Measurements from ENCODE around the gene RPN1. TPM values are rescaled to one million over a fixed set of nuclear protein-coding genes. Genes with fewer than 3 reads are reported as not detected.
A peak's percentile ranks its signal among the peaks of the same experiment; 100 is the strongest.

Gene RPN1
- total and polyA plus RNA-seq, 2 of the 13 experiments (the other 11 are each of a cell fraction or from before 2014, with no cell fraction given), result 290 to 342 TPM

DNA sequence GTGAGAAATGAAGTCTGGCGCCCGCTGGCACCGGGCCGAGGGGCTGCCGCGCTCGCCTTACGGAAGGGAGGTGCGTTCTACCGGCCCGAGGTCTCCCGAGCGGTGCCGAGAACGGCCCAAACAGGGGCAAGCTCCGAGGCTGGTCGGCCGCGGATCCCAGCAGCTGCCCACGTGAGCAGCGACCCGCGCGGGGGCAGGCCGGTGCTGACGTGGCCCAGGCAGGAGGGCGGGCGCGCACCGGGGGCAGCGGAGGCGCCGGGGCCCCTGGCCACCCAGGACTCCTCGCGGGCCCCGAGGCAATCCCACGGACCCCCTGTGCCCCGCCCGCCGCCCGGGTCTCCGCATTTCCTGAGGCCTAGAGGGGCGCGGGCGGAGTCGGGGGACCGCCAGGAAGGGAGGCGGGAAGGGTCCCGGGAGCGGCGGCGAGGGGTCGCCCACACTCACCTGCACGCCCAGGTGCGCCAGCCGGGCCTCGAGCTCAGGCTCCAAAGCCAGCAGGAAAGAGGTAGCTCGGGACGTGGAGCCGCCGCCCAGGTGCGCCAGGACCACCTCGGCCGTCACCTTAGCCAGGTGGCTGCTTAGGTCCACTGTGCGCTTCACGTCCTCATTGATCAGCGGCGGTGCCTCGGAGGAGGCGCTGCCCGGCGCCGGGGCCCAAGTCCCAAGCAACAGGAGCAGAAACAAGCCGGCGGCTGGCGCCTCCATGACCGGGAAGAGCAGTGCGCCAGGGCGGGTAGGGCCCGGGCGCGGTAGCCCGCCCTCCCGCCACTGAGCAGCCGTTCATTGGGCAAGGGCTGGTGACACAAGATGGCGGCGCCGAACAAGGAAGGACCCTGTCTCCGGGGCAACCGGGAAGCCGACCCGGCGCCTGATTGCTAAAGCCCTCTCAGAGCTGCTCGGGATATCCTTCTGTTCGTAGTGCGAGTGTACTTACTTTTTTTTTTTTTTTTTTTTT, at the start of gene RPN1 (continued):
- TF ChIP-seq, protein P1, sequence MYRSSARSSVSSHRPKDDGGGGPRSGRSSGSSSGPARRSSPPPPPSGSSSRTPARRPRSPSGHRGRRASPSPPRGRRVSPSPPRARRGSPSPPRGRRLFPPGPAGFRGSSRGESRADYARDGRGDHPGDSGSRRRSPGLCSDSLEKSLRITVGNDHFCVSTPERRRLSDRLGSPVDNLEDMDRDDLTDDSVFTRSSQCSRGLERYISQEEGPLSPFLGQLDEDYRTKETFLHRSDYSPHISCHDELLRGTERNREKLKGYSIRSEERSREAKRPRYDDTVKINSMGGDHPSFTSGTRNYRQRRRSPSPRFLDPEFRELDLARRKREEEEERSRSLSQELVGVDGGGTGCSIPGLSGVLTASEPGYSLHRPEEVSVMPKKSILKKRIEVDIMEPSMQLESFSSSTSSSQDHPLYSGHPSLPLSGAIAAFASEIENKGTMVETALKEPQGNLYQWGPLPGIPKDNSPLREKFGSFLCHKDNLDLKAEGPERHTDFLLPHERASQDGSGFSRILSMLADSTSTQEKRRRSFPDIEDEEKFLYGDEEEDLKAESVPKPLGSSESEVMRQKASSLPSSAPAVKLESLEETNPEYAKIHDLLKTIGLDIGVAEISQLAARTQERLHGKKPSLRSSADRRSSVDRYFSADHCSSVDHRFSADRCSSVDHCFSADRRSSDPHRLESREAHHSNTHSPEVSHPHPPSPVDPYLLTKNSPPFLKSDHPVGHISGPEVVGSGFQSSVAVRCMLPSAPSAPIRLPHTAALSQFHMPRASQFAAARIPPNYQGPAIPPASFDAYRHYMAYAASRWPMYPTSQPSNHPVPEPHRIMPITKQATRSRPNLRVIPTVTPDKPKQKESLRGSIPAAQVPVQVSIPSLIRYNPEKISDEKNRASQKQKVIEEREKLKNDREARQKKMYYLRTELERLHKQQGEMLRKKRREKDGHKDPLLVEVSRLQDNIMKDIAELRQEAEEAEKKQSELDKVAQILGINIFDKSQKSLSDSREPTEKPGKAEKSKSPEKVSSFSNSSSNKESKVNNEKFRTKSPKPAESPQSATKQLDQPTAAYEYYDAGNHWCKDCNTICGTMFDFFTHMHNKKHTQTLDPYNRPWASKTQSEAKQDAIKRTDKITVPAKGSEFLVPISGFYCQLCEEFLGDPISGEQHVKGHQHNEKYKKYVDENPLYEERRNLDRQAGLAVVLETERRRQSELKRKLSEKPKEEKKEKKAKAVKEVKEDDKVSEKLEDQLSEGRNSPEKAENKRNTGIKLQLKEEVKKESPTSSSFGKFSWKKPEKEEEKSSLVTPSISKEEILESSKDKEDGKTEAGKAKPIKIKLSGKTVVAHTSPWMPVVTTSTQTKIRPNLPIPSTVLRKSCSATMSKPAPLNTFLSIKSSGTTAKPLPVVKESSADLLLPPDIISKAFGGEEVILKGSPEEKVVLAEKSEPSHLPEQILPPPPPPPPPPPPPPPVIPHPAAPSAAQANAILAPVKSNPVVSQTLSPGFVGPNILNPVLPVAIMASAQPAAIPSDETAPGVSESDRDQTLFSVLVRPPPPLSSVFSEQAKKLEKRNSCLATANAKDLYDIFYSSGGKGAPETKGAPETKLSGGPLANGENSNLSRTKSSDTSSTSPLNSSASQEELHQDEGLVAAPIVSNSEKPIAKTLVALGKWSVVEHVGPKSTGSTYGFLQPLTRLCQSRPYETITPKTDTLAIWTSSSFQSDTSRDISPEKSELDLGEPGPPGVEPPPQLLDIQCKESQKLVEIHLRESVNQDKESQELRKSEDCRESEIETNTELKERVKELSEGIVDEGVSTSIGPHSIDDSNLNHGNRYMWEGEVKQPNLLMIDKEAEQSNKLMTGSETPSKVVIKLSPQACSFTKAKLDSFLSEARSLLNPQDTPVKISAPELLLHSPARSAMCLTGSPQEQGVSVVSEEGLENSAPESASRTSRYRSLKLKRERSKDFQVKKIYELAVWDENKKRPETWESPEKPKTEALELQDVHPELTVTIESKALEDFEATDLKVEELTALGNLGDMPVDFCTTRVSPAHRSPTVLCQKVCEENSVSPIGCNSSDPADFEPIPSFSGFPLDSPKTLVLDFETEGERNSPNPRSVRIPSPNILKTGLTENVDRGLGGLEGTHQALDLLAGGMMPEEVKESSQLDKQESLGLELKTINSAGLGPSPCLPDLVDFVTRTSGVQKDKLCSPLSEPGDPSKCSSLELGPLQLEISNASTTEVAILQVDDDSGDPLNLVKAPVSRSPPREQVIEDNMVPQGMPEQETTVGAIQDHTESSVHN (CRISPR knock-in tag; IDR thresholded peaks at IDR 0.05), result no peak
- TF ChIP-seq CHD4 (IDR thresholded peaks at IDR 0.05; ENCODE audit: borderline replicate concordance, low read length) (no peak), CBX2 (IDR thresholded peaks at IDR 0.05; ENCODE audit: low read depth, low read length) (no peak), CBX2 (CRISPR knock-in tag; IDR thresholded peaks at IDR 0.05; ENCODE audit: low read depth) (no peak), KLF6 (CRISPR knock-in tag; IDR thresholded peaks at IDR 0.05) (no peak), ZNF7 (CRISPR knock-in tag; IDR thresholded peaks at IDR 0.05) (no peak), NFIC (IDR thresholded peaks at IDR 0.05; ENCODE audit: low read length) (no peak), JUN (CRISPR knock-in tag; IDR thresholded peaks at IDR 0.05) (no peak), ZNF570 (CRISPR knock-in tag; IDR thresholded peaks at IDR 0.05; ENCODE audit: borderline replicate concordance) (no peak), ZNF468 (CRISPR knock-in tag; IDR thresholded peaks at IDR 0.05) (no peak), ASH2L (IDR thresholded peaks at IDR 0.05; ENCODE audit: insufficient read length, low read depth, low read length) (peak; percentile 36)
- TF ChIP-seq, protein P2, sequence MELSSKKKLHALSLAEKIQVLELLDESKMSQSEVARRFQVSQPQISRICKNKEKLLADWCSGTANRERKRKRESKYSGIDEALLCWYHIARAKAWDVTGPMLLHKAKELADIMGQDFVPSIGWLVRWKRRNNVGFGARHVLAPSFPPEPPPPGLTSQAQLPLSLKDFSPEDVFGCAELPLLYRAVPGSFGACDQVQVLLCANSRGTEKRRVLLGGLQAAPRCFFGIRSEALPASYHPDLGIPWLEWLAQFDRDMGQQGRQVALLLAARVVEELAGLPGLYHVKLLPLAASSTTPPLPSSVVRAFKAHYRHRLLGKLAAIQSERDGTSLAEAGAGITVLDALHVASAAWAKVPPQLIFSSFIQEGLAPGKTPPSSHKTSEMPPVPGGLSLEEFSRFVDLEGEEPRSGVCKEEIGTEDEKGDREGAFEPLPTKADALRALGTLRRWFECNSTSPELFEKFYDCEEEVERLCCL (CRISPR knock-in tag; IDR thresholded peaks at IDR 0.05; ENCODE audit: borderline replicate concordance), result 0 out of 2 replicates have a peak, but pooled peaks have one; percentile 39
- TF ChIP-seq, protein P3, sequence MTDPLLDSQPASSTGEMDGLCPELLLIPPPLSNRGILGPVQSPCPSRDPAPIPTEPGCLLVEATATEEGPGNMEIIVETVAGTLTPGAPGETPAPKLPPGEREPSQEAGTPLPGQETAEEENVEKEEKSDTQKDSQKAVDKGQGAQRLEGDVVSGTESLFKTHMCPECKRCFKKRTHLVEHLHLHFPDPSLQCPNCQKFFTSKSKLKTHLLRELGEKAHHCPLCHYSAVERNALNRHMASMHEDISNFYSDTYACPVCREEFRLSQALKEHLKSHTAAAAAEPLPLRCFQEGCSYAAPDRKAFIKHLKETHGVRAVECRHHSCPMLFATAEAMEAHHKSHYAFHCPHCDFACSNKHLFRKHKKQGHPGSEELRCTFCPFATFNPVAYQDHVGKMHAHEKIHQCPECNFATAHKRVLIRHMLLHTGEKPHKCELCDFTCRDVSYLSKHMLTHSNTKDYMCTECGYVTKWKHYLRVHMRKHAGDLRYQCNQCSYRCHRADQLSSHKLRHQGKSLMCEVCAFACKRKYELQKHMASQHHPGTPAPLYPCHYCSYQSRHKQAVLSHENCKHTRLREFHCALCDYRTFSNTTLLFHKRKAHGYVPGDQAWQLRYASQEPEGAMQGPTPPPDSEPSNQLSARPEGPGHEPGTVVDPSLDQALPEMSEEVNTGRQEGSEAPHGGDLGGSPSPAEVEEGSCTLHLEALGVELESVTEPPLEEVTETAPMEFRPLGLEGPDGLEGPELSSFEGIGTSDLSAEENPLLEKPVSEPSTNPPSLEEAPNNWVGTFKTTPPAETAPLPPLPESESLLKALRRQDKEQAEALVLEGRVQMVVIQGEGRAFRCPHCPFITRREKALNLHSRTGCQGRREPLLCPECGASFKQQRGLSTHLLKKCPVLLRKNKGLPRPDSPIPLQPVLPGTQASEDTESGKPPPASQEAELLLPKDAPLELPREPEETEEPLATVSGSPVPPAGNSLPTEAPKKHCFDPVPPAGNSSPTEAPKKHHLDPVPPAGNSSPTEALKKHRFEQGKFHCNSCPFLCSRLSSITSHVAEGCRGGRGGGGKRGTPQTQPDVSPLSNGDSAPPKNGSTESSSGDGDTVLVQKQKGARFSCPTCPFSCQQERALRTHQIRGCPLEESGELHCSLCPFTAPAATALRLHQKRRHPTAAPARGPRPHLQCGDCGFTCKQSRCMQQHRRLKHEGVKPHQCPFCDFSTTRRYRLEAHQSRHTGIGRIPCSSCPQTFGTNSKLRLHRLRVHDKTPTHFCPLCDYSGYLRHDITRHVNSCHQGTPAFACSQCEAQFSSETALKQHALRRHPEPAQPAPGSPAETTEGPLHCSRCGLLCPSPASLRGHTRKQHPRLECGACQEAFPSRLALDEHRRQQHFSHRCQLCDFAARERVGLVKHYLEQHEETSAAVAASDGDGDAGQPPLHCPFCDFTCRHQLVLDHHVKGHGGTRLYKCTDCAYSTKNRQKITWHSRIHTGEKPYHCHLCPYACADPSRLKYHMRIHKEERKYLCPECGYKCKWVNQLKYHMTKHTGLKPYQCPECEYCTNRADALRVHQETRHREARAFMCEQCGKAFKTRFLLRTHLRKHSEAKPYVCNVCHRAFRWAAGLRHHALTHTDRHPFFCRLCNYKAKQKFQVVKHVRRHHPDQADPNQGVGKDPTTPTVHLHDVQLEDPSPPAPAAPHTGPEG (CRISPR knock-in tag; IDR thresholded peaks at IDR 0.05), result no peak

All from HepG2 (cell line).